ENCODE data around the gene MICAL3.
"Not testable (repeated sequence)": the region's sequence is repeated elsewhere in the genome, so short reads cannot be mapped to it uniquely, and the experiment has no call there.

The MICAL3 gene

DNA sequence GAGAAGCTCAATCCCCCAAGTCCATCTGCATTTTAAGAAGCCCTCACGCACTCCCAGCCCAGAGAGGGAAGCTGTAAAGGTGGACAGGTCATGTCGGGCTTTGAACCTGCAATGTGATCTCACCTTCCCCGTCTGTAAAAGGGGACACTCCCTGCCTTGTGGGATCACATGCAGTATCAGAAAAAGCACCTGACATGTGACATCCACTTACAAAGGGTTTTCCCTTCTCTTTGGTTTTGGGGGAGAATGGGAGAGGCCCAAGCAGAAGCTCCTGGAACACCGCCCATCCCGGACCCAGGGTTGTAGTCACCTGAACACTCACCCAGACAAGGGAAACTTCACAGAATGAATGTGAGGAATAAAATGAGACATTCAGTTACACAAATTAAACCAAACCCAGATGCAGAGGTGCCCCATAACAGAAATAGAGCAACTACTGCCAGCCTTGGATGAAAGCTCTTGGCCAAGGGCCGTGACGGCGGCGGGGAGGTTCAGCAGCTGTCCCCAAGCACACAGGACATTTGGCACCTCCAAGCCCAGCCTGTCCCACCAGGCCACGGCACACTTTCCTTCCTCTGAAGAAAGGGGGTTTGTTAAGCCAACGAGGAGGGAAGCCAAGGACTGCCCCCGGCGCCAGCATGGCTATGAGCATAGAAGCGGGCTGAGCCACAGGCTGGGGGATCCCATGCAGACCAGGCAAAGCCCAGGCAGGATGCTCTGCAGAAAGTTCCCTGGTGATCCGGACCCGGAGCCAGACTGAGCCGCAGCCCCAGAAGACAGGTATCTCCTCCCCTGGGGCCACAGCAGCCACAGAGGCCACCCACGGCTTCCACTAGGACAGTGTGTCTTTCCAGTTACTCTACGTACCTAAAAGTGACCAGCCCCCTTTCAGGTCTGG is 253.9 kb downstream of the MICAL3 start:
- DNase-seq = no peak

DNA sequence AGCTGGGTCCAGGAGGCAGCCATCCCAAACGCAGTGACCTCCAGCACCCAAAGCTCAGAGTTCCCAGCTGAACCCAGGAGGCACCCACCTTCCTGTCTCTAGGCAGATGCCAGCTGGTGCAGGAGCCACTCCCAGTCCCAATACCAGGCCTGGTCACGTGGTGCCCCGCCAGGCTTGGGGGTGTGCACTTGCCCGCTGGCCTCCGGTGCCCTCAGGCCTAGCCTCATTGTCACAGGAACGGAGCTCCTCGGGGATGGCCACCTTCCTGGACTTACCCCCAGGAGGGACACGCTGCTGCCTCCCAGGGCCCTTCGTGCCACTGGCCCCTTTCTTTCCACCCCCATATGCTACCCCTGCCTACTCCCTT is 254.7 kb downstream of the MICAL3 start:
- no peak for DNase-seq

DNA sequence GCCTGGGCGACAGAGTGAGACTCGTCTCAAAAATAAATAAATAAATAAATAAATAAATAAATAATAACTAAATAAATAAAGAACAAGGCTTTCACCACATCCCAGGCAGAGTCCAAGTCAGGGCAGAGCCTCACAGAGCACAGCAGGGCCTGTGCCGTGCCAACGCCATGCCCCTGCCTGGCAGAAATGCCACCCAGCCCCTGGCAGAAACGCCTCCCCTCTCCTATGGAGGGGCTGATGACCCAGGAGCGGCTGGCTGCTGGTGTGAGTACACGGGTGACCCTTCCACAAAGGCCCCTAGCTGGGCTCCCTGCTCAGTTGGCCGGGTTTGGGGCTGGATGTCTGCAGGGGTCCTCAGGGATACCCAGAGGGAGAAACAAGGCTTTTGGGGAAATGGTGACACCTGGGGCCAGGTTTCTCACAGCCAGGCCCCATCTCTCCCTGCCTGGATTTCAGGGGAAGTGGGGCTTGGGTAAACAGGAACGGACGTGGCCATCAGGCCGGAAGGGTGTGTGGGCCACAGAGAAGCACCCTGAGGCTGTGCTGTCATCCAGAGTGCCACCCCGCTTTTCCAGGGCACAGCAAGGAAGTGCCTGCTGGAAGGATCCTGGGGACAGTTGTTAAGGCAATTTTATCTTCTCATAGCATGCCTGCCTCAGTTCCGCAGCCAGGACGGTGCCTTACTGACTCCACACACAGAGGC is 255.2 kb downstream of the MICAL3 start:
- no peak for DNase-seq

DNA sequence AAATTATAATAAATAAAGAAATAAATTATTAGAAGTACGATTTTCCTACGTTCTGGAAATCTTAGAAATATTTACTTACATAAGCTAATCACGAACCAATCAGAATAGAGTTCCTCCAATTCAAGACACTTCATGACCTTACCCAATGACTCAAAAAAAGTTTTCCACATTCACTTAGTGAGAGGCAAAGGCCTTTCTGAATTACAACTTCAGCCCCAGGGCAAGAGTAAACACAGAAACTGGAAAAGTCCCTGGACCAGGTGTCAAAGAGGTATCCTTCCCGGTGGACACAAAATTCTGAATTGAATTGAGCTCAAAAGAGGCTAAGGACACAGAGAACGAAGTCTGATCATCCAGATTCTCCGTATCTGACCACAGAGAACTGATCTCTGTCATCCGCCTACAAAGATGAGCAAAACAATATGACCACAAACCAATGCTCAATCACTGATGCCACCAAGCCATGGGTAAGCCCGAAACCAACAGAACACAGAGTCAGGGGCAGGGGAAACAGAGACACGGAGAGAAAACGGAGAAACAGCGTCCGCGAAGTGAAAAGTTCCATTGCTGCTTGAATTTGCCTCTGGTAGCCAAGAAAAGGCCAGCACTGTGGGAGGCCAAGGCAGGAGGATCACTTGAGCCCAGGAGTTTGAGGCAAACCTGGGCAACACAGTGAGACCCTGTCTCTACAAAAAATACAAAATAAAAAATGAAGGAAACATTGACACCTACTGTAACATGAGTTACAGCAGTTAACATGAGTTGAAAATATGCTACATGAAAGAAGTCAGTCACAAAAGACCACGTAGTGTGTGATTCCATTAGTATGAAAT is 256.9 kb downstream of the MICAL3 start:
- no peak for DNase-seq

DNA sequence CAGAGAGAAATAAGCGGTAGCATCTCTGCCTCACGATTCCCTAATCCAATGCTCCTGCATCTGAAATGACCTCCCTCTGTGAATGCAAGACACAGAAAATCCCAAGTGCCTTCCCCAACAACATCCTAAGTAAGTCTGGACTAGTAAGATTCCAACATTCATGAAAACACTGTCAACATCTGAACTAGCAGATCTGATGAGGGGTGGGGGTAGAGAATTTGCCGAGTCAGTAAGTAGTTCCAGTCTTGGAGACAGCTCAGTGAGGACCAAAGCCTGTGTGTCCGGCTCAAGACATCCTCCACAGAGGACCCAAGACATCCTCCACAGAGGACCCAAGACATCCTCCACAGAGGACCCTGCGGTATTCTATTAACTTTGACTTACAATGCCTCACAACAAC is 259.5 kb downstream of the MICAL3 start:
- DNase-seq = not testable (repeated sequence)

DNA sequence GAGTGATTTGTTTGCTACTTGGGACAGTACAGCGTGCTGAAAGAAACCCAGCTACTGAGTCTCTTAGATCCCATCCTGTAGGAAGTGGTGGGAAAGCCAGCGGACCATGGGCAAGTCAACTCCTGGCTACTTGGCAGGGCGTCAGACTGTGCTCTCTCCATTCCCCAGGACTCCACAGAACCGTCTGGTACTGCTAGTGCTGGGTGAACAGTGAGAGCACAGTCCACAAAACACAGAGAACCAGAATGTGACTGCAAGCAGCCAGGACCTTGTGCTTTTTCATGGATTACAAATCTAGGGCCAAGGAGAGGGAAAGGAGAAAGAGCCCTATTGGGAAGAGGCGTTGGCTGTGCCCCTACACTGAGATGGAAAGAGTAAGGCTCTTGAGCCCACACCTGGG is 260.3 kb downstream of the MICAL3 start:
- DNase-seq = no peak

DNA sequence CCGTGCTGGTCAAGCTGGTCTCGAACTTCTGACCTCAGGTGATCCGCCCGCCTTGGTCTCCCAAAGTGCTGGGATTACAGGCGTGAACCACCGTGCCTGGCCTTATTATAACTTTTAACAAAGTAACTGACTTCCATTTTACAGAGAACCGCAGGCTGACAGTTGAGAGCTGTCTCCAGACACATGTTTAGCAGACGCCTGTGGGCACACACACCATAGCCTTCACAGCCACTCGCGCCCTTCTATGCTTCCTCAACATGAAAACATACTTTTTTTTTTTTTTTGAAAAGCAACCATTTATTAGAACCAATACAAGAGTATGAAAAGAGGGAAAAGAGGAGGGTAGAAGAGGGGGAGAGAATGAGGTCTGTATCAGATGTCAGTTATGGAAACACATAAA is 260.9 kb downstream of the MICAL3 start:
- DNase-seq = not testable (repeated sequence)

DNA sequence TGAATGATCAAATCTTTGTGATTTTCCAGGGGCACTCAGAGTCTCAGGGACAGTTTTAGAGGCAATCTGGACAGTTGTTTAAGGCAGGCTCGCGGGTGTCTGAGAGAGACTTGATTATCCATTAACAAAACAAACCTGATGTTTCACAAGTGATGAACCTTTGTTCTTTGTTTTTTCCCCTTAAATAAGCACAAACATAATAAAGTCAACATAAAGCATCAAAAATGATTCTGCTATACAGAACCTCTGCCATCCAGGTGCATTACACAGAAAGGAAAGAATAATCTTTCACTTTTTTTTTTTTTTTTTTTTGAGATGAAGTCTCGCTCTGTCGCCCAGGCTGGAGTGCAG is 263.2 kb downstream of the MICAL3 start:
- DNase-seq = no peak

DNA sequence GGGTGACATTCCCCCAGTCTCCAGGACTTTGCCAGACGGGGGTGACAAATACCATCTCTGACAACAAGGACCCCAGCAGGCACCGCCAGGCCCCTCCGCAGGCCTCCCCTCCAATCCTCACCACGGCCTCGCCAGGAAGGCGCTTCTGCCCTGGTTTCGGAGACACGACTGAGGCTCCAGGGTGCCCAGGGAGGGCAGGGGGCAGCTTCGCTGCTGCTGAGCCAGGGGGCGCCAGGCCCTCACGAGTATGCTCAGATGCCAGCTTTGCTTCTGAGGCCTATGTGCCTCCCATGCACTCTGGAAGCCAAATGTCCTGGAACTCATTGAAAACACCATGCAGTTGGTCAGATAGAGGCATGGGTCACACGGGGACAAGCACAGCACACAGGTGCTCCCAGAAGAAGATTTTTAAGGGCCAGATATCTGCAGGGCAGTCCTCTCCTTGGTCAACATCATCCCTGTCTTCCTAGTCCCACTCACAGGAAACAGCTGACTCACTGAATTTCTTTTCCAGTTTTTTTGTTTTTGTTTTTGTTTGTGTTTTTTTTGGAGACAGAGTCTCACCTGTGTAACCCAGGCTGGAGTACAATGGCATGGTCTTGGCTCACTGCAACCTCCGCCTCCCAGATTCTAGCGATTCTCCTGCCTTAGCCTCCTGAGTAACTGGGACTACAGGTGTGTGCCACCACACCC is 270.0 kb downstream of the MICAL3 start:
- no peak for DNase-seq

DNA sequence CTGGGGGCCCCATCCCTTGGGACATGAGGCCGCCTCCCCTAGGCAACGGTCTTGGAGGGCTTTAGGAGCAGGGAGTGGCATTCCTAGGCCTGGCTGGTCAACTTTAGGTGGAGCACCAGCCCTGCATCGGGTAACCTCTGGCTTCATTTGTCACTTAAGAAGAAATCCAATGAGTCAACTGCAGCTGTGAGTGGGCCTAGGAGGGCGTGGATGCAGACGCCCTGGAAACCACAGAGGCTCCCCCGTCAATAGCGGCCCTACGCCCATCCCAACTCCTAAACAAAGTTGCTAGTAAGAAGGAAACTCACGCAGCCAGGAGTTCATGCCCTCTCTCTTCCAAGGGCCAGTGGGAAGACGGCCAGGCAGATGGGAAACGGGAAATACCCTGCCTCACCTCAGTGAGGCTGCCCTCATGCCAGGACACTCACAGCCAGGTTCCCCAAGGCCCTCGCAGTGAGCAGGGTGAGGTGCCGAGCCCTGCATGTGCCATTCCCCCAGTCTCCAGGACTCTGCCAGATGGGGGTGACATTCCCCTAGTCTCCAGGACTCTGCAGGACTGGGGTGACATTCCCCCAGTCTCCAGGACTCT is 270.9 kb downstream of the MICAL3 start:
- DNase-seq = no peak

DNA sequence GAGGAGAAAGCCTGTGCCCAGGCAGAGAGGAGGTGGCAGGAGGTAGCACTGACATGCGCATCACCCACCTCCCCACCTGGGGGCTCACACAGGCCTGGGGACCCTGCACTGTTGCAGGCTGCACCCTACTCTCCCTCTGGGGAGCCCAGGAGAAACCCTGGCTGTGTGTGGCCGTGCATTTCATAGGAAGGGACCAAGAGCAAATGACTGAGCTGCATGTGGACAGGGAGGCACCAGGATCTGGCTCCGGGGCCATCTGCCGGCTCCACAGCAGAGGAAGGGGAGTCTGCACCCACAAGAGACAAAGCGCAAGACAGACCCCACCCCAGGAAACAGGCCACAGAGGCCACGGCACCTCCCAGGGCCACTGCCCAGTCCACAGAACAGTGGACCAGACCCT is 272.8 kb downstream of the MICAL3 start:
- no peak for DNase-seq

DNA sequence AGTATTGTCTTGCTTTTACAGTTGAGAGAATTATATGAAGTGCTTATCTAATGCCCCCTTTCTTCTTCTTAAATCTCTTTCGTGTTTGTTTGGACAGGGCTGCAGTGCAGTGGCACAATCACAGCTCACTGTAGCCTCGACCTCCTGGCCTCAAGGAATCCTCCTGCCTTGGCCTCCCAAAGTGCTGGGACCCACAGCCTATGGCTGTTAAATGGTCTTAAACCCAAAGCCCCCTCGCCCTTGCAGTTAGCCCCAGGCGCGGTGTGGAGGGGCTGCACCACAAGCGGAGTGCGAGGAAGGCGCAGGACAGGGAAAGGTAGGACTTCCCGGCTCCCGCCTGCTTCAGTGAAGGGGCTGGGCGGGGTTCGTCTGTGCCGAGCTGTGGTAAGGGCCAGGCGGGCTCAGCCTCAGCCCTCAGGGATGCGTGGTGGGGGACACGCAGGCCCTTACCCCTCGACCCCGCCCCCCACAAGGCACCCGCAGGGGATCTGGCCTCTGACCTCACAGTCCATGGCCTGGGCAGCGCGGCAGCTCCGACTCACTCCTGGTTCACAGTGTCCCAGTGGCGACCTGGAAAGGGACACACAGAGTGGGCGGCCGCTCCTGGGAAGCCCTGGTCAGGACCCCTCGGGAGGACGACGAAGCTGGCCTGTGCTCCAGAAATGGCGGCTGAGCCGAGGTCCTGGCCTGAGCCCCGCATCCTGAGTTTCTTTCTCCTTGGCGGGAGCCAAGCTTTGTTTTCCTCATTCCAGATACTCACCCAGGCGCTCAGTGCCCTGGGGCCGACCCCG is 274.6 kb downstream of the MICAL3 start:
- no peak for DNase-seq

DNA sequence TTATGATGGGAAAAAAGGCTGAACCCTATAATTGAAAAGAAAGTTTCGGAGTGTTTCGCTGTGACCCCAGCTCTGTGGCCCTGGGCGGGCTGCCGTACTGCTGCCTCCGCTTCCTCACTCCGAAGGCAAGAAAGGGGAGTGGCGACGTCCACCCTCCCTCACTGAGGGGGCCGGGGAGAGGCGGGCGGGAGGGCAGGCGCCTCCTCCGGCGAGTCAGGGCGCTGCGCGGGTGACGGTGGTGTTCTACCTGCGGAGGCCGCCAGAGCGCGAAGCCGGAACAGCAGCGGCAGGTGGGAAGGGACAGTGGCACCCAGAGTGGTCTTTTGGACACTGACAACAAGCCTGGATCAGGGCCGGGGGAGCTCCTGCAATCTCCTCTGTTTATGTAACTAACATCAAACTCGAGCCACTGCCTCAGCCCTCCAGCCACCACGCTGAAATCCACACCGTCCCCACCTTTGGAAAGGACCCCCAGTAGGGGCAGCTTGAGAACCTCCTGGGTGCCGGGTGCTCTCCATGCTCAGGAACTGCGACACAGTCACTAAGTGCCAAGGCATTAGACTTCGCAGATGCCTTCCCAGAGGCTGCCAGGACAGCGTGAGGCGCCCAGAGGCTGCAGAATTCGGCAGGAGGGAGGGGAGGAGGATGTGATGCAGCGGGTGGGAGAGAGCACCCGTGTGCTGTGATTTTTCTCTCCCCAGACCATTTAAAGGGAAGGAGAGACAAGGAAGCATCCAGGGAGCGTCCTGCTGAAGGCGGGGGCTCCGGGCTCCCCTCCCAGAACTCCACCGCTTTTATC is 275.6 kb downstream of the MICAL3 start:
- no peak for DNase-seq

DNA sequence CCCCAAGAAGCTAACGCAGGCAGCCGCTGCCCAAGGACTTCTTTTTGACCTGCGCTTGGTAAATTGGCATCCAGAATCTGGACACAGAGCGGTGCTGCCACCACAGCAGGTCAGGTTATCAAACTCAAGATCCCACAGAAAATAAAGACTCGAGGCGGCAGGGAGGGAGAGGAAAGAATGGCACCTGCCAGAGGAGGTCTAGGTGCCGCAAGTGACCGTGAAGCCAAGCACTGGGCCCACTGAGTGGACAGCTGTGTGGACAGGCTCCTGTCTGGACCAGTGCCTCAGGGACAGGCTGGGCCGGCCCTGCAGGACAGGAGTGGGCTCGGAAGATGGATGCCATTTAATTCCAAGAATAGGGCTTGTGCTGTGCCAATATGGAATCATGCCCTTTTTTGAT is 277.4 kb downstream of the MICAL3 start:
- DNase-seq = no peak

DNA sequence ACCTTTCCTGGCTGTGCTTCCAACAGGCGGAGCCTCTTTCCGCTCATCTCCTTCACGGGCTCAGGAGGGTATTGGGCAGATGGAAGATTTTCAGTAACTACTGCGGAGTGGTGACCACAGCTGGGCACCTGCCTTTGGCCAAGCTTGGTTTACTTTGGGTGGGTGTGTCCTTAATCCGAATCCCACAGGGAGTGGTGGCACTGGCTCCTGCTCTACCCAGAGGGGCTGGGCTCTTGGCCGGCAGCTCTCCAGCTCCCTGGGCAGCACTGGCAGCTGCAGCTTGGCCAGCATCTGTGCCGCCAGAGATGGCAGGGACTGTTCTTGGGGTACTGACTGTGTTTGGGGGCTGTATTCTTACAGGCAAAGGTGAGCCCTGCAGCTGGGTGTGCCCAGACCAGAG is 279.9 kb downstream of the MICAL3 start:
- peak; percentile 16 for DNase-seq

DNA sequence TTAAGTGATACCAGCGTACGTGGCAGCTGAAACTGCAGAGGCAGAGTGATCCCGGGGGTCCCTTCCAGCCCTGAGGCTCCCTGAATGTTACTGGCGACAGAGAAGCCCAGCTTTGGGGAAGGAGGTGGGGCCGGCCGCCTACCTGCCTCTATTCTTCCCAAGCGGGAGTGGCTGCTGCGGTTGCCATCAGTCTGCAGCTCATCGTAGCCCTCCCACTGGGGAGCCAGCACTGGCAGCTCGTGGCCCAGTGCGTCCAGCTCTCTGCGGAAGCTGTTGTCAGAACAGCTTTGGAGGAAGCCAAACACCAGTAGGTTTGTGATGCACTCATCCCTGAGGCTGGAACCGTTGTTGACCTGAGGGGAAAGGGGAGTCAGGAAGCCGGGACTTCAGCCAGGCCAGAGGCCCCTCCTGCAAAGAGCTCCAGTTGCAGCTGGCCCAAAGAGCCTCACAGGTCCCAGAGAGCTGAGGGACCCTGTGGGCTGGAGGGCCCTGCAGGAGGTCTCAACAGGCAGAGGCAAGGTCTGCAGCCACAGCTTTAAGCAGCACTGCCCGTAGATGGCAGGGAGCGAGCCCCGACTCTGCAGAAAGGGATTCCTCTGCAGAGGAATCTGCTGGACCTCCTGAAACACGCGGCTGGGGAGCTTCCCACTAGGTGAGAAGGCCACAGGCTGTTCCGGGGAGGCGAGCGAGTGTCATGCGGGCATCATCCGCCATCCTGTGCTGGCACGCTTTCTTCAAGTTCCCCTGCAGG is 280.5 kb downstream of the MICAL3 start:
- DNase-seq = no peak

DNA sequence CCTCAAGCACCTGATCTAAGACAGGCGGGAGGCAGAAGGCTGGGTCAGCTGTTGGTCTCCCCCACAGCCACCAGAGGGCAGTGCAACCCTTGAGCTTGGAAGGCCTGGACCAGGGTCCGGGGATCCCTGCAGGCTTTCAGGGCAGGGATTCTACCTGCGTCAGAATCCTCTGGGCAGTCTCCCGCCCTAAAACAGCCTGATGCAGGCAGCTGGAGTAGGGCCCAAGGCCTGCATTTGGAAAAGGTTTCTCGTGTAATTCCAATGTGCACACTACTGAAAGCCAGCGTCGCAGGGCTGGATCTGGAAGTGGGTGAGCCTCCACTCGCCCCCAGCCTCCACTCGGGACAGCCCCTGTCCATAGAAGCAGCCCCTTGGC is 281.8 kb downstream of the MICAL3 start:
- peak; percentile 0 for DNase-seq

DNA sequence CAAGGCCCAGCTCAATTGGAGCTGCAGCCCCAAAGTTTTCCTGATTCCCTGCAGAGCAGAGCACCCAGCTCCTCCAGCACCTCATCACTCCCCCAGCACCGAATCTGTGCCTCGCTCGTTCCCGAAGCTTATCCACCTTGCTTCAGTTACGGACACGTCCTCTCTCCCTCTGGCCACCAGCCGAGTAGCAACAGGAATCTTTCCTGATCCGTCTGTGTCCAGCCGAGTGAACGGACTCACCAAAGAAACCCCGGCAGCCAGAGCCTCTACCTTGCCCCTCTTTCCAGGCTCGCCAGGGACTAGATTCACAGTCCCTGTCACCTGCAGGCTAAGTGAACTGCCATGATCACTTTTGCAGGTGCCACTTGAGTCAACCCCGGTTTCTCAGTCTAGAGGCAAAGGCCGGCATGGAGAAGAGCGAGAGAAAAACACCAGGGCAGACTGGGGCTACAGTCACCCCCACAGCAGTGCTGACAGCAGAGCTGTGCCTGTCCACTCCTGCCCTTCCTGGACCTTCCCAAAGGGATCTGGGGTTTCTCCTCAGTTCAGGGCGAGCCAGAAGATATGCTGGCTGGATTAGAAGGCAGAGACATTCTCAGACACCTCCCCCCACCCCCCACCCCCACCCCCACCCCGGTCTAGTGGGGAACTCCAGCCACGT is 282.4 kb downstream of the MICAL3 start:
- DNase-seq = no peak

DNA sequence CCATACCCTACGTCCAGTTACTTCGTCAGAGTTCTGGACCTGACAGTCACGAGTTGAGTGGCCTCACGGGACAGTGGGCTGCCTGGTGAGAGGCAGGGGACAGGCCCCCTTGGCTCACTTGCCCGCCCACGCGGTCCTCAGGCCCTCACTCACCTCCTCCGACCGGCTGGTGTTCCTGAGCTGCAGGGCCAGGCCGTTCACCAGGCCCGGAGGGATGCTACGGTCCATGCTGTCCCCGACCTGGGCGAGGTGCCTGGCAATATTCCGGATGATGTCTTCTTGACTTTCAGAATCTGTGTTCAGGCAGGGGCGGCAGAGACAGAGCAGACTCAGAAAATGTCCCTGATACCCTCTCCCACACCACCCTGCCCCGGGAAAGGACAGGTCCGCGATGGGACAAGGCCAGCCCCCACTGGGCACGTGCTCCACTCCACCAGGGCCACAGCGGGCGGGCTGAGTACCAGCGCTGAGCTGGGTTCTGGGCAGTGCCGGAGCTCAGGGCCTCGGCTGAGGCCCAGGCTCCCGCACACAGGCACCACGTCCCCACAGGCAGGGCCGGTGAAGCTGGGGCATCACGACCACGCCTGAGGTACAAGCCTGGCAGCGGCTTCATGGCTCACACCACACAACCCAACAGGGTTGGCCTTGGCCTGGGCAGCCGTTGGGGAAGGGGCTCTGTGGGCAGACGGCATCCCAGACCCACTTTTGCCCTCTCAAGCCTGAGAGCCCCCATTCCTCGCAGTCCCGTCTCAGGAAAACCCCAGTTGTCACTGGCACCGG is 285.0 kb downstream of the MICAL3 start:
- DNase-seq = no peak
